Non-pigmented ciliary epithelial cell (primary cell): Measurements from ENCODE around the gene CAPN12.

ENCODE experiments used
- DNase-seq: peaks from one replicate; pipeline ENCODE4 v3.0.0-alpha.2; 2010; ENCODE audit warnings: low read depth

CAPN12 gene

GRCh38 chr19:38737921-38738737, 6.1 kb downstream of the CAPN12 start:
- no peak for DNase-seq

GRCh38 chr19:38737281-38737865, 6.9 kb downstream of the CAPN12 start:
- no peak for DNase-seq

- DNase-seq = no peak
These were observed 7.6 kb downstream of the CAPN12 start for GRCh38 chr19:38736413-38737280.

- no peak for DNase-seq
These were observed 8.2 kb downstream of the CAPN12 start for GRCh38 chr19:38736036-38736412.

- no peak for DNase-seq
These were observed 9.0 kb downstream of the CAPN12 start for GRCh38 chr19:38735257-38735686.

- no peak for DNase-seq
These were observed 9.6 kb downstream of the CAPN12 start for GRCh38 chr19:38734426-38735256.

- DNase-seq = no peak
These were observed 10.2 kb downstream of the CAPN12 start for GRCh38 chr19:38734176-38734425.

GRCh38 chr19:38733493-38734175, 10.6 kb downstream of the CAPN12 start:
- no peak for DNase-seq

GRCh38 chr19:38733241-38733492, 11.1 kb downstream of the CAPN12 start:
- DNase-seq = no peak

- no peak for DNase-seq
These were observed 12.5 kb downstream of the CAPN12 start for GRCh38 chr19:38731654-38732301.

- no peak for DNase-seq
These were observed 13.3 kb downstream of the CAPN12 start for GRCh38 chr19:38730731-38731589.

GRCh38 chr19:38730470-38730730, 13.9 kb downstream of the CAPN12 start:
- no peak for DNase-seq

- DNase-seq = no peak
These were observed 14.4 kb downstream of the CAPN12 start for GRCh38 chr19:38729653-38730469.

- DNase-seq = no peak
These were observed 15.3 kb downstream of the CAPN12 start for GRCh38 chr19:38728752-38729541.

- no peak for DNase-seq
These were observed 16.2 kb downstream of the CAPN12 start for GRCh38 chr19:38727868-38728660.

GRCh38 chr19:38727306-38727867, 16.9 kb downstream of the CAPN12 start:
- no peak for DNase-seq

- no peak for DNase-seq
These were observed 17.4 kb downstream of the CAPN12 start for GRCh38 chr19:38726761-38727301.

GRCh38 chr19:38726284-38726673, 18.0 kb downstream of the CAPN12 start:
- DNase-seq = no peak
